ENCODE results near the gene ATM. TPM values are rescaled to one million over a fixed set of nuclear protein-coding genes. Genes with fewer than 3 reads are reported as not detected.

ATM gene
- polyA plus RNA-seq, 1 donor from 2014 or later: 74.6 TPM

GRCh38 chr11:108218455-108218854, 4.4 kb upstream of the ATM start:
- Histone ChIP-seq H3K36me3 (ENCODE audit: insufficient read depth, low read length) (peaks cover 4% of the 10 kb centered on the region), H3K4me2 (ENCODE audit: low read length) (no peak overlapping the region), H4K20me1 (ENCODE audit: insufficient read depth) (no peaks in the 10 kb centered on the region), H3K27ac (ENCODE audit: low read length) (no peak overlapping the region), H3K4me3 (ENCODE audit: low read length) (peak overlapping the region; percentile 85), H3K9me2 (ENCODE audit: insufficient read depth, low read length) (no peaks in the 10 kb centered on the region), H3K79me2 (replicated peaks; ENCODE audit: insufficient read depth, low read length) (peaks cover 68% of the 10 kb centered on the region), H3K9me3 (ENCODE audit: low read length) (no peaks in the 10 kb centered on the region), H3K9ac (ENCODE audit: low read length) (no peak overlapping the region), H3F3A (ENCODE audit: insufficient read depth, low read length, poor library complexity, severe bottlenecking) (no peaks in the 10 kb centered on the region), H2AFZ (ENCODE audit: low read depth, low read length) (no peak overlapping the region), H3K27me3 (ENCODE audit: insufficient read depth, low read depth, low read length) (no peaks in the 10 kb centered on the region)
- no peak for TF ChIP-seq POLR2AphosphoS5 (IDR thresholded peaks at IDR 0.05)
- no peak for TF ChIP-seq EP300 (conservative IDR thresholded peaks at IDR 0.05; ENCODE audit: poor library complexity, severe bottlenecking)
- TF ChIP-seq MXI1 (conservative IDR thresholded peaks at IDR 0.05; ENCODE audit: poor library complexity, severe bottlenecking): no peak
- no peak for TF ChIP-seq EZH2 (IDR thresholded peaks at IDR 0.05; ENCODE audit: borderline replicate concordance, insufficient read depth, low read length, poor library complexity, severe bottlenecking)
- no peak for TF ChIP-seq REST (IDR thresholded peaks at IDR 0.05; ENCODE audit: borderline replicate concordance)
- no peak for TF ChIP-seq TAF1 (IDR thresholded peaks at IDR 0.05; ENCODE audit: low read depth)

GRCh38 chr11:108218912-108219783, 3.7 kb upstream of the ATM start:
- Histone ChIP-seq H4K20me1 (ENCODE audit: insufficient read depth) (no peaks in the 10 kb centered on the region), H3K9ac (ENCODE audit: low read length) (no peak overlapping the region), H3K9me2 (ENCODE audit: insufficient read depth, low read length) (no peaks in the 10 kb centered on the region), H3F3A (ENCODE audit: insufficient read depth, low read length, poor library complexity, severe bottlenecking) (no peaks in the 10 kb centered on the region), H3K36me3 (ENCODE audit: insufficient read depth, low read length) (no peaks in the 10 kb centered on the region), H3K79me2 (replicated peaks; ENCODE audit: insufficient read depth, low read length) (peaks cover 68% of the 10 kb centered on the region), H3K4me2 (ENCODE audit: low read length) (no peak overlapping the region), H3K27ac (ENCODE audit: low read length) (no peak overlapping the region), H3K27me3 (ENCODE audit: insufficient read depth, low read depth, low read length) (no peaks in the 10 kb centered on the region), H3K4me3 (ENCODE audit: low read length) (peak overlapping the region; percentile 85), H3K9me3 (ENCODE audit: low read length) (no peaks in the 10 kb centered on the region), H2AFZ (ENCODE audit: low read depth, low read length) (no peak overlapping the region)
- TF ChIP-seq TAF1 (IDR thresholded peaks at IDR 0.05; ENCODE audit: low read depth) (no peak), EZH2 (IDR thresholded peaks at IDR 0.05; ENCODE audit: borderline replicate concordance, insufficient read depth, low read length, poor library complexity, severe bottlenecking) (no peak), EP300 (conservative IDR thresholded peaks at IDR 0.05; ENCODE audit: poor library complexity, severe bottlenecking) (no peak), RAD21 (conservative IDR thresholded peaks at IDR 0.05) (no peak), MXI1 (conservative IDR thresholded peaks at IDR 0.05; ENCODE audit: poor library complexity, severe bottlenecking) (no peak), SMC3 (conservative IDR thresholded peaks at IDR 0.05; ENCODE audit: poor library complexity) (no peak), REST (IDR thresholded peaks at IDR 0.05; ENCODE audit: borderline replicate concordance) (no peak), POLR2AphosphoS5 (IDR thresholded peaks at IDR 0.05) (no peak), CTCF (IDR thresholded peaks at IDR 0.05; ENCODE audit: poor library complexity, severe bottlenecking) (no peak)

Data from neural cell (in vitro differentiated cells).